GM21367 (cell line): ENCODE results near the gene MR1.
A peak's percentile ranks its signal among the peaks of the same experiment; 100 is the strongest.

Experiments
- ATAC-seq: cut with Tn5 transposase; IDR thresholded peaks from one replicate; pipeline ENCODE4 v1.9.1; 2021; ENCODE audit not compliant: unreplicated experiment

The MR1 gene

DNA sequence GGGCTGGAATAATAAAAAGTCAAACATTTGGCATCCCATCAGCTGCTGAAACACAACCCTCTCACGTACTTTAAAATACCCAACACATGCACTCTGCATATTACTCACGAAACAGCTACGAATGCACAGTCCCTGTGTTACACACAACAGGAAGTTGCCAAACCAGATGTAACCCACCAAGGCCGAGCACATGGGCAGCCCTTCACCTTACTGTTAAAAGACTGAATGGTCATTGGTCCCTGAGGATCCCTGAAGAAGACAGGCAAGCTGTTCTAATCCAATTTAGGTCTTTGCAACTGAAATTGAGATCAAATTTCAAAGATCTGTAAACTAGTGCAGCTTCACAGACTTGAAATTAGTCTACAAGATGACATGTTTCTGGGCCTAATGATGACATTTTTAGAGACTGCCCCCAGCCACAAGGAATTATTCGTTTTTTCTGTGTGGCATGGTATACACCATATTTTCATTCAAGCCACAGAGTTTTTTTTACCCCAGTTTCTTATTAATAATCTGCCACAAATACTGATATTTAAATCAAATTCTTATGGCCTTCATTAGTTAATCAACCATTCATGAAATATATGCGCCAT lies 29.1 kb downstream of the MR1 start:
- peak; percentile 61 for ATAC-seq

- ATAC-seq, result no peak
These were observed 30.3 kb downstream of the MR1 start for GRCh38 chr1:181064011-181064623.

DNA sequence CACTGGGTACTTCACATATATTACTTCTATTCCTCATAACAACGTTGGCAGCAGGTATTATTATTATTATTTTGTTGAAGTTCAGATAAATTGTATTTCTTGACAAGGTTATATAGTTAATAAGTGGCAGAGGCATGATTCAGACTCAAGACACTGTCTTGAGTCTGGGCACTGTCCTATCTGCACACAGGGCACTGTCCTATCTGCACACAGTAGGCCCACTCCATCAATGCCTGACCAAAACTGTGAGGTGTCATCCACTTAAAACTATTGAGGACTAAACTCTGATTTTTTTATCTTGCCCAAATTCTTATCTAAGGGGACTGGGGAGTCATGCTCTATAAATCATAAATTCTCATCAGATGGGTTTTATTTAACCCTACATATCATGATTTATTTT lies 30.9 kb downstream of the MR1 start:
- ATAC-seq, result no peak

DNA sequence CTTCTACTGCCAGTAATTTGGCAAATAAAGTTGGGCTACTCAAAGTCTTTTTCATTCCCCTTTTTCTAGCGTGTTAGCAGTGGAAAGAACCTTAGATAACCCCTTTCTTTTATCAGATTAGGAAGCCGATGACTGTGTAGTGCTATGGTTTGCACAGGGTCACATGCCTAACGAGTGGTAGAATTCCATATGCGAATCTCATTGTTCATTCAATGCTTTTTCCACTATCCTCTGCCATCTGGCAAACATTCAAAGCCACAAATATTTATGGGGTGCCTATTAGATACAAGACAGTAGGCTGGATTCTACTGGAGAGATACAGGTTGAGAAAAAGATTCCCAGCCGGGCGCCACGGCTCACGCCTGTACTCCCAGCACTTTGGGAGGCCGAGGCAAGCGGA lies 39.9 kb downstream of the MR1 start:
- no peak for ATAC-seq

GRCh38 chr1:181075766-181076350 lies 42.1 kb downstream of the MR1 start:
- no peak for ATAC-seq

DNA sequence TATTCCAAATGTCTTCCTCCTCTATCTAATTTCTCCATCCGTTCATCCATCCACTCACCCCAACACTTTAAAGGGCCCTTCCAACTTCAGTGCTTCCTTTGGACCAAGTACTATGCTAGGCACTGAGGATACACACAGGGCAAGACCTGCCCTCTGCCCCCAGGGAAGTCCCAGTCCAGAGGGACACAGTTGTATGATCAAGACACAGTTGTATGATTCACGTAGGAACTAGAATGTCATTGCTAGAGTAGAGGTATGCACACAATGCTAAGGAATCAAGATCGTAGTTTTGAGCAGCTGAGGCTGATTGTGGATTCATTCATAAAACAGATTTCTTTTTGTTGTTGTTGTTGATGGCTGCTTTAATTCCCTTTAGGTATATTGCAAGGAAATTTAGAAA lies 43.1 kb downstream of the MR1 start:
- ATAC-seq, result no peak

DNA sequence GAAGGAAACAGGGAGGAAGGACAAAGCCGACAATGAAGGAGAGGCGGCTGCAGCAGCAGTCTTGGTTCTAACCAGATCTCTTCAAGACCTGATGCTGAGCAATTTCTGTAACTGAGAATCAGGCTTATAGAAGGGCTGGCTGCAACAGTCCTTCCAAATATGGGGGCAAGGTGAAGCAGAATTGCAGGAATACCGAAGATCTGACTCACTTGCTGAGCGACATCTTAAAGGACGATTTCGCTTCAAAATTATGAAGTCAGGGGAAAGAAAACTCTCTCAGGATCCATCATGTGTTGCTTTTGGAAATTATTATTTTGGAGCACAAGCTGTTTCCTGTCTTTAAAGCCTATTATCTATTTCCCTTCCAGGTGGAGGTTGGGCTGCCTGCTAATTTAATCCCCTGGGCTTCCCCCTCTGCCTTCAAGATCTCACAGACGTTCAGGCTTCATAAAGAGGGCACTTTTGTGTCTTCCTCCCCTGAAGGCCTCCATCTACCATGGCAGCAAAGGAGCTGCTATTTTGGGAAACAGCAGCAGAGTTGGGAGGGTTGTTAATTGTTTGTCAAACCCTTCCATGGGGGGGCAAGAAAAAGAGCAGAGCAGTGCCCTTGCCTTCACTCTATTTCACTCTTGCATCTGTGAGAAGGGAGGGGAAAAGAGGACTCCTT lies 43.9 kb downstream of the MR1 start:
- ATAC-seq, result no peak

GRCh38 chr1:181079382-181079781 lies 45.6 kb downstream of the MR1 start:
- ATAC-seq, result no peak

DNA sequence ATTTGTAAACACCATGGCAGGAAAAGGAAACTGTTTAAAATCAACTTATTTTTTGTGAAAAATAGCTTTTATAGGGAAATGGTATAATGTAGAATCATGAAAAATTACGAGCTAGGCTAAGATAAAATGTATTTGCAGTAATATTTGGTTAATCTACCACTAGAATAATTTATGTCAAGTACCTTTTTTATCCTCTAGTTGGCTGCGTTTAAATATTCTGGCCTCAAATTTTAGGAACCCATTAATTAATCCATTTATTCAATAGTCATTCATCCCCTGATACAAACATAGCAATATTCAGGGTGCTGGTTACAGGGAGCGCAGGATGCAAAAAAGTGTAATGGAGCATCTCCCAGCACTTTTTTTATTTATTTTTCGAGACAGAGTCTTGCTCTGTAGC lies 46.1 kb downstream of the MR1 start:
- no peak for ATAC-seq

- ATAC-seq, result no peak
These were observed 46.8 kb downstream of the MR1 start for GRCh38 chr1:181080556-181080955.

DNA sequence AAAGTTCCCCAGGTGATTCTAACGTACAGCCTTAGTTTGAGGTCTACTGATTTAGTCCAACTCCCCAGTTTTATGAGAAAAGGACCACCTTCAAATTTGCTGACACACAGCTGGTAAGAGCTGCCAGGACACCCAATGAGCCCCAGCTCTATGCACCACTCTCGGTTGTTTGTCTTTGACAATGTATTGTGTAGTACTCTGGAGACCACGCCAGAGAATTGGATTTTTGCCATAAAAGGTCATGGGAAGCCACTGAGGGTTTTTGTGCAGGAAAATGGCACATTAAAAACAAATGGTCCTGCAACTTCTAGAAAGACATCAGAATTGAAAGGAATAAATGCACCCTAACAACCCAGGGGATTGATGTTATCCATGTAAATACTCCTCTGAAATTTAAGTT lies 47.6 kb downstream of the MR1 start:
- no peak for ATAC-seq

- peak; percentile 37 for ATAC-seq
These were observed 50.2 kb downstream of the MR1 start for GRCh38 chr1:181083842-181084605.

GRCh38 chr1:181084606-181084969 lies 50.8 kb downstream of the MR1 start:
- no peak for ATAC-seq

GRCh38 chr1:181086091-181086490 lies 52.3 kb downstream of the MR1 start:
- no peak for ATAC-seq

DNA sequence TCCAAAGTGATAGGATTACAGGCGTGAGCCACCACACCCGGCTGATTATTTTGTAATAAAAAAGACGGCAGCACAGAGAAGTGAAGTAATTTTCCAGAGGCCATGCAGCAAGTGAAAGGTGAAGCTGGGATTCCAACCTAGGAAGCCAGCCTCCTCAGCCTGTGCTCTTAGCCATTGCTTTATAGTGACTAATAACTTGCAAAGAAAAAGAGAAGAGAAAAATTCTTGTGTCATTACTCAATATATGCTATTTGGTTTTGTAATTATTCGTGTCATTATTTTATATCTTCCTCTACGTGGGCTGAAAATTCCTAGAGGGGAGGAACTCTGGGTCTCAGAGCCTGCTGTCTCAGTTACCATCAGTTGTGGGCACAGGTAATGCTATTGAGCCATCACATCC lies 53.1 kb downstream of the MR1 start:
- ATAC-seq, result no peak

- no peak for ATAC-seq
These were observed 53.7 kb downstream of the MR1 start for GRCh38 chr1:181087400-181087901.

GRCh38 chr1:181088079-181089016 lies 54.6 kb downstream of the MR1 start, which contains the start of gene IER5:
IER5 (plus strand) TSS chr1:181088700; CDS start chr1:181088903, 203 bp downstream.
- peak; percentile 61 for ATAC-seq

- peak; percentile 4 for ATAC-seq
These were observed 55.4 kb downstream of the MR1 start for GRCh38 chr1:181089017-181089675.

DNA sequence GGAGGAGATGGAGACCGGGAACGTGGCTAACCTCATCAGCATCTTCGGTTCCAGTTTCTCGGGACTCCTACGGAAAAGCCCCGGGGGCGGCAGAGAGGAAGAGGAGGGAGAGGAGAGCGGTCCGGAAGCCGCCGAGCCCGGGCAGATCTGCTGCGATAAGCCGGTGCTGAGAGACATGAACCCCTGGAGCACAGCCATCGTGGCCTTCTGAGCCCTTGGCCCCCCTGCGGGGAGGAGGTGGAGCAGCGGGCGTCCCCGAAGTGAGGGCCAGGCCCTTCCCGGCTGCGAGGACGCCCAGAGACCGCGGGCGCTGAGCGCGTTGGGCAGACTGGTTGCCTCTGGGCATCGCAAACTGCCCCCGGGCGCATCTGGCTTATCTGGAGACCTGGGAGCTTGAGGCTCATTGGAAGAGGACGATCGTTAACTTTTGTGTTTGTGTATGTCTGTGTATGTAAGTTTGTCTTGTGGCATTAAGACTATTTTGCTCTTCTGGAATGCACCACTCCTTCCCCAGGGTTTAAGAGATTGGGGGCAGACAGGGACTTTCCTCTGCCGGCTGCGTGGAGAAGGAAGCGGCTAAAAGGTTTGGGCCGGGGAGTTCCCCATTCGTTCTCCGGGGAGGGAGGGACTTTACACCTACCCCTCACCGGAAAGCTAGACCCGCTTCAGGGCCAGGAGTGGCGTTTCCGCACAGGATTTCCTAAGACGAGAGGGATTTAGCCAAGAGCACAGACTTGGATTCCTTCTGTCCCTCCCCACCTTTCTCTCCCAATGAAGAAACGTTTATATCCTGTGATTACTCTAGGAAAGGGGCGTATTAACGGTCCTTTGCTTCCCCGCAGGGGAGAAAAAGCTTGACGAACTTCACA lies 56.1 kb downstream of the MR1 start:
- peak; percentile 27 for ATAC-seq
